ENCODE measurements around the gene DIP2C.

GRCh38 chr10:339038-339391 lies 350.5 kb downstream of the DIP2C start:
- TF ChIP-seq CTCF (conservative IDR thresholded peaks at IDR 0.05 in 1 of 2, IDR thresholded peaks at IDR 0.05 in 1 of 2; ENCODE audit: extremely low read depth in 1 of 2, insufficient read depth in 1 of 2, low read depth in 1 of 2, low read length in 2 of 2) (no peak), EZH2 (IDR thresholded peaks at IDR 0.05; ENCODE audit: borderline replicate concordance, low read length) (no peak)

Data from mammary epithelial cell (primary cell).